HG03060 (cell line): ENCODE measurements around the gene RABIF.

Experiments used
- ATAC-seq: cut with Tn5 transposase; IDR thresholded peaks from one replicate; pipeline ENCODE4 v1.9.1; 2021; ENCODE audit warnings: low read depth, moderate number of reproducible peaks; ENCODE audit not compliant: unreplicated experiment

The RABIF gene

DNA sequence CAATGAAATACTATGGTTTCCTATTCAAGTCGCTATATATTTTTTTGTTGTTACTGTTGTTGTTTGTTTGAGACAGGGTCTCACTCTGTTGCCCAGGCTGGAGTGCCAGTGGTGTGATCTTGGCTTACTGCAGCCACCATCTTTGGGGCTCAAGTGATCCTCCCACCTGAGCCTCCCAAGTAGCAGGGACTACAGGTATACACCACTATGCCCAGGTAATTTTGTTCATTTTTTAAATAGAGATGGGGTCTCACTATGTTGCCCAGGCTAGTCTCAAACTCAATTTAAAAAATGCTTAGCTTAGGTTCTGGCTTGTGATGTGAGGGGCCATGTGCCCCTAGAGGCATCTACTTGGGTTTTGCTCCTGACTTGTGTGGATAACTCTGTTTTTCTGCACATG, 9.8 kb downstream of the RABIF start:
- ATAC-seq = no peak

DNA sequence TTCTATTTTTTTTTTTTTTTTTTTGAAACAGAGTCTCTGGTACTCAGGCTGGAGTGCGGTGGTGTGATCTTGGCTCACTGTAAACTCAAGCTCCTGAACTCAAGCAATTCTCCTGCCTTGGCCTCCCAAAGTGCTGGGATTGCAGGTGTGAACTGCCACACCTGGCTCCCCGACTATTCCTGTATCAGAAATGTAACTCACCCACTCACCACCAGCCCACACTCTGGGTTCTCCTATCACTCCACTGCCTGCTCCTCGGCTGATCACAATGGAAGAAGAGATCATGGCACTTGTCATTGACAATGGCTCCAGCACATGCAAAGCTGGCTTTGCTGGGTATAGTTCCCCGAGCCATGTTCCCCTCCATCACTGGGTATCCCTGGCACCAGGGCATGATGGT, 15.9 kb downstream of the RABIF start:
- no peak for ATAC-seq

DNA sequence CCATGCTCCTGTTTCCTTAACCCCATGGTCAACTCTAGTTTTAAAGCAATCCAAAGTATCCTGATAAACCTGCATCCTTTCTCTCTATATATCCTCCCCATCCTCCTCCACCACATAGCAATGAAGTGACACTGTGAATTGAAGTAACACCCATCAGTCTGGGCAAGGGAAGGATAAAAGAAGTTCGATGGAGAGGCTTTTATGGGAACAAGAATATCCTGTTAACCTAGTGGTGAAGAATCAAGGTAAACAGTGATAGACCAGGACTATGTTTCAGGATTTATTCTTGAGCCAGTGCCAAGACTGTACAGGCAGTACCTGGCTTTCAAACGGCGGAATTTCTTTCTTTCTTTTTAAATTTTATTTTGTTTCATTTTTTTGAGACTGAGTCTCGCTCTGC, 17.6 kb downstream of the RABIF start:
- no peak for ATAC-seq

DNA sequence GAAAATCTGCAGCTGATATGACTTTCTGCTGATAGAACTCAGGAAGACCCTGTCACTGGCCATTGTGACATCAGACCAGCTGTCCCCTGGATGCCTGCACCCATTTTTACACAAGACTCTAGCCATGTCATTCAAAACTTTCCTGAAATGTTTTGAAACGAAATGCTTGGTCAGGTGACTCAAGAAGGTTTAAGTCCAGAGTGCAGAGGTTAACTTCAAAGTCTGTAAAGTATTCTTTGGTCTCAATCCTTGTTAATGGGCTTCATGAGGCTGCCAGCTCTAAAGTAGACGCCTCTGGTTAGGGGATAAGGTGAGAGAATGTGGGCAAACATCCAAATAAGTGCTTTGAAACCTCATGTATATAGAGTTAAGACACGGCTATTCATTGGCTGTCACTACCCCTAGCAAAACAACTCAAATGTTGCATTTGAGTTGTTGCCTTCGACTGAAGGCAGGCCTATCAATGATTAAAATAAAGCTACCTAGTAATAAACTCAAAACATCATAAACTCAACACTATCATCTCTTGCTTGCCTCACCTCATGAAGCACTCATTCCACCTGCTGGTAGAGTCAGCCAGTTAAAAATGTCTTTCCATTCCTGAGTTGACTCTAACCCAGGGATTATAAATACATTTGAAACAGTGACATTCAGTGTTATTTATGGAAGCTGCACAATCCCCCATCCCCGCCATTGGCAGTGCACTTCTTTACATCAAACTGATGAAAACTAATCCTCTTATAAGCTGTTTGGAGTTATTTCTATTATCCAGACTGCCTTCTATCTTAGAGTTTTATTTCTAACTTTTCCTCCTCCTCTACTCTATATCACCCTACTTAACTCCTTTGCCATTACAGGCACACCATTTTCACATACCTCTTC, 26.0 kb downstream of the RABIF start:
- ATAC-seq = no peak

DNA sequence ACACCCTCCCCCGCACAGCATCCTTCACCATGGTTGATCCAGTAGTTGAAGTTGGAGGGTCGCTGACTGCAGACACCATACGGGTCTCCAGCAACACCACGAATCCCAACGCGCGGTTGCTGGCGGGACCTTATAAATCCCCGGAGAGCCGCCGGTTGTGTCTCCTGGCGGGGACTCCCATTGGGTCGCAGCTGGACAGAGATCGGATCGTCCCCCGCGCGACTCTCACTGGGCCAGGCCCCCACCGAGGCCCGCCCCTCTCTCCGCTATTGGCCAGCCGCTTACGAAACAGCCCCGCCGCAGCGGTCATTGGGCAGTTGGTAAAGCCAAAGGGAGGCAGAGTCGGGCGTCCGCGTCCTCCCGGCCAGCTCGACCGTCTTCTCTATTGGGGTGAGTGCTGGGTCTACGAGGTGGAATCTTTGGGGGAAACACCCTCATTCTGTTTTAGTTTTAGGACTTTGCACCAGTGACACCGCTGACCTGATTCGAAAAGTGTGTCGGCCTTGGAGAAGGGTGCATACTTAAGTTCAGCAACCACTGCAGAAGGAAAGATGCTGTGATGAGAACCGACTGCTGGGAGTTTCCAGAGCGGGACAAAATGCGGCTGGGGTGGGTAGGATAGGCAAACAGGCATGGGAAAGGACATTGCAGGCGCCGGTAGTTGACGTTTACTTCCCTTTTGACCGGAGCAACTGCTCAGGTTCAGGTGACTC, 27.4 kb downstream of the RABIF start:
- no peak for ATAC-seq

DNA sequence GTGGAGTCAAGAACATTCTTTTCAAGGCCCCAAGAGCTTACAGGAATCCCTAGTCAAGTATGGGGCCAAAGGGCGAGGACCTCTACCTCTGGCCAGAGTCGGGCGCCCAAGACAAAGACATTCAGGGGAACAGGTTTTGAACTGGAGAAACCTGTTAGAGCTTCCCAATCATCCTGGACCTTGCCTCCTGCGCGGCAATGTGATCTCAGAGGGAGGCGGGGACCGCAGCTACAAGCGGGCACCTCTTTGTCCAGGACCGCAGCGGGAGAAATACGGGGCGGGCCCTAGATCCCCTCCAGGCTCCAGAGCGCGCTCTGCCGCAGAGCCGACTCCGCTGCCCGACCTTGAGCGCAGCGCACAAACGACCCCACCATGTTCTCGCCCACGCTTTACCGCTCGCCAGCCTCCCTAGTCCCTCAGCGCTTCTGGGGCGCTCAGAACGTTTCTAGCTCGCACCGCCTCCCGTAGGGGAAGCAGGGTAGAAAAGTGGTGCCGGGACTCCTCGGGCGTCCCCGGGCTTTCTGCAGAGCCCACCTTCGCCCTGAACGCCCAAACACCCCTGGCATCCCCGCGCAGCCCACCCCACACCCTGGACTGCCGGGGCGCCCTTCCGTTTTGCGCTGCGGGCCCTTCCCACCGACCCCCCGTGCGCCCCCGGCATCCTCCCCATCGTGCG, 28.1 kb downstream of the RABIF start:
- no peak for ATAC-seq

DNA sequence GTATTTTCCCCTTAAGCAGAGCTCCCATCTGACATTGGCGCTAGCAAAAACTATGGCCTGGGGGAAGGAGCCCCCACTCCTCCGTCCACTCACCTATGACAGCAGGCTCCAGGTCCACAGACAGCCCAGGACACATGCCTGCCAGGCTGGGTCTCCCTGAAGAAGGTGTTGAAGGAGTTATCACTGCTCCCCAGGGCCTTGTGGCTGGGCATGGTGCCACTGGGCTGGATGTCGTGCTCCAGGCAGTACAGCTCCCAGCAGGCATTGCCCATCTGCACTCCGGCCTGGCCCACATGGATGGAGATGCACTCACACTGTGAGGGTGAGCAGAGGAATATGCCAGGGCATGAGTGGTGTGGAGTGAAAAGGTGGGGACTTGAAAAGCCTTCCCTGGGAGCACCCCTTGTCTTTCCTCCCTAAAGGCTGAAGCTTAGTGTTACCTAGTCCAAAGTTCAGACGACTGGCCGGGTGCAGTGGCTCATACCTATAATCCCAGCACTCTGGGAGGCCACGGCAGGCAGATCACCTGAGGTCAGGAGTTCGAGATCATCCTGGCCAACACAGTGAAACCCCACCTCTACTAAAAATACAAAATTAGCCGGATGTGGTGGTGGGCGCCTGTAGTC, 30.0 kb downstream of the RABIF start:
- no peak for ATAC-seq

DNA sequence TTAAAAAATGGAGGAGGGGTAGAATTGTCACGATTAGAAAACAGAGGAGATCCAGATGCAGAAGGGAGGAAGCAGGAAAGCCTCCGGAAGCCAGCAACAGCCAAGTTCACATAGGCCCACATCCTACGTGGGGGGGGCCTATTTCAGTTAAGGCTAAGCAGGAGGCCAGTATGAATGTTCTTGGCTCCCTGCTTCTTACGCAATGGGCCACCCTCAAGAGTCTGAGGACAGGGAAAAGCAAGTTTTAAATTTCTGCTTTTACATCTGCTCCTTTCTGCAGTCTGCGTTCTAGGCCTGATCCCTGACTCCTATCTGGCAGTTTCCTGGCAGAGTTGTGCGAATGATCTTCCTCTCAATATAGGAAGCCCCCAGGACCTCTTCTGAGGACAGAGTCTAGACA, 30.6 kb downstream of the RABIF start:
- no peak for ATAC-seq

DNA sequence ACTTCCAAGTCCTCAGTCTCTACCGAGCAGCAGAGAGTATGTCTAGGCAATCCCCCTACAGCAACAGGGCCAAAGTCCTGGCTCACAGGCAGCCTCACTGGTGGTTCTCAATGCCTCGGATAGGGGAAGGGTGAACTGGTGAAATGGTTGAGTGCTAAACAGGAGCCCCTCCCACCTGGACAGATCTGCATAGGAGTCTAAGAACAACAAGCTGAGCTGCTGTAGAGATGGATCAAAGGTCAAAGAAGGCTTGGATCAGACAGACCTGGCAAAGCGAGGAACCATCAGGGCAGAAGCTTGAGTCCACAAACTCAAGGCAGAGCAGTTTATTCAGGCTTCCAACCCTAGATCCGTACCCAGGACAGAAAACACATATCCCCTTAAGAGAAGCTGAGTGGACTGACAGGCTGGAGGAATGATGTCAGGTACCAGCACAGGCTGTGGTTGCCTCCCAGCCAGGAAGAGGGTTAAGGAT, 31.8 kb downstream of the RABIF start:
- ATAC-seq = no peak

DNA sequence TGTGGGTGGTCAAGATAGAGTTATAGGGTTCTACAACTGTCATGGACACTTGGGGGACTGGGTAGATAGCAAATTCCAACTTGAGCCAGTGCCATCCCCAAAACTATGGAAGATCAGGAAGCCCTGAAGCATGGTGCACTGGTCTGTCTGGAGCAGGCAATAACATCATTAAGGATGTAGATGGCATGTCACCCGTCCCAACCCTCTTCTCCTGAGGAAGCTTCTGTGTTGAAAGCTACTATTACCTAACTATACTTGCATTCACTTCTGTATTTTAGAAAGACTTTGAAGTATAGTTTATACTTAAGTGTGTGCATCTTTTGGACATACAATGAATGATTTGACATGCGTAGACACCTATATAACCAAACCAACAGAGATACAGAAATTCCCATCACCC, 32.9 kb downstream of the RABIF start:
- no peak for ATAC-seq

DNA sequence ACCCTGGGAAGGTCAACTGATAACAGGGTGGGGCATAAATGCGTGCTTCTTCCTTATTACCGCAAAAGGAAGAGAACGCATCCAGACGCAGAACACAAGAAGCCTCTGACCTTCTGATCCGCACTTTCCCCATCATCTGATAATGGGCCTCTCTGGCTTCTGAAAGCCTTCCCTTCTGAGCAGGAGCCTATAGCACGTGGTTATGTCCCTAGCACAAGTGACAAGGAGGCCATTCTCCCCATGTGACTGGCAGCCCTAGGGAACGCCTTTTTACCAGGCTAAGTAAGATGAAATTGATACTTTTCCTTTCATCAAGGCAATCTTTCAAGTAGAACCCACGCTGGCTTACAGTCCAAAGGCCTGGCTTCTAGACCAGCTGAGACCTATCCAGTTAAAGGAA, 34.2 kb downstream of the RABIF start:
- no peak for ATAC-seq

DNA sequence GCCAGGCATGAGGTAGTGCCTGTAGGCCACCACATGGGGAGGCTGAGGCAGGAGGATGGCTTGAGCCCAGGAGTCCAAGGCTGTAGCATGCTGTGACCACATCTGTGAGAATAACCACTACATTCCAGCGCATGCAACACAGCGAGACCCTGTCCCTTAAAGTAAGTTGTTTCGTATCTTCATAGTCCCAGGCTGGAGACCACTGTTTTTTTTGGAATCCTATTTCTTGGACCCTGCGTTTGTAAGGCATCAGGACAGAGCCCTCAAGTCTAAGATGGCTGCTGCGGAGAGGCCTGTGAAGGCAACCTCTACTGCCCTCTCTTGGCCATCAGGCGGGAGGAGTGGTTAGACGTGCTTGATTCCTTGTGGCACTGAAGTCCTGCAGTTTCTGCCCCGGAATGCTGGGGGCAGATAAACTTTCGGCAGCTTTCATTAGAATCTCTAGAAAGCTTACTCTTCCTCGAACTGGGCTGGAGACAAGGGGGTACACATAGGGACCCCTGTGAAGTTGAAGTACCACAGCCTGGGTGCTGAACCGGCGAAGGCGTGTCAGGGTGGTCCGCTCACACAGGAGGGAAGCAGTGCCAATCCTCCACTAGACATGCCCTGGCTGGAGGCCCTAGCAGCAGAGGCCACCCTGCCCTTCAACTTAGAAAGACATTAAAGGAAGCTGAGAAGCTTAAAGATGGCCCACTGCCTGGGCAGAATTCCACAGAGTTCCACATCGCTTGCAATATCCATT, 36.6 kb downstream of the RABIF start:
- no peak for ATAC-seq

DNA sequence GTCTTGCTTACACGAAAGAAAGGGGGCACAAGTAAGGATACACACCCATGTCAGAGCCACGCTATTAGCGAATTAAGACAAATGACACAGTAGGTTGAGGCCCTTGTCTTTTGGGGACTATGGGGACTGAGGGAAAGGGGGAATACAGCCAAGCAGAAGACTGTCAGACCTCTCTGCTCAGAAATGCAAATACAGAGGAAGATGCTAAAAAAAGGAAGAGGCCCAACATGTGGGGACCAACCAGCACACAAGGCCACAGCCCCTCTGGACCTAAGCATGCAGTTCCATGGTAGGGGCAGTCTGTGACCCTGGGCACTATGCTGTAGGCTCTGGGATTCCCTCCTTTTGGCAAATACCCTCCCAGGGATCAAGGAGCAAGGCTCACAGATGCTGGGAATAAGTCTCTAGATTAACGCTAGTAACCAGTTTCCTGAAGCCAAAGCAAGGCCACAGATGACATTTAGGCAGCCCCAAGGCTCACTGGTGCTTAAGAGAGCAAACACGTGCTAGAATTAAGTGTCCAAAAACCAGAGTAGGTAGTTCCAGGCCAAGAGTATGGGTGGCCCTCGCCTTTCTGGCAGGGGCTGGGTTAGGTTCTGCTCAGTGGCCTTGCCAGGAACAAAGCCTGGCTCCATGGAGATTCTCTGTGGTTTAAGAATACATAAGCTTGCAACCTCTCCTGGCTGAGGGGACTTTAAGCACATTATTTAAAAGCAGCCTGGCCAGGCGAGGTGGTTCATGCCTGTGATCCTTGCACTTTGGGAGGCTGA, 38.2 kb downstream of the RABIF start:
- ATAC-seq = no peak

DNA sequence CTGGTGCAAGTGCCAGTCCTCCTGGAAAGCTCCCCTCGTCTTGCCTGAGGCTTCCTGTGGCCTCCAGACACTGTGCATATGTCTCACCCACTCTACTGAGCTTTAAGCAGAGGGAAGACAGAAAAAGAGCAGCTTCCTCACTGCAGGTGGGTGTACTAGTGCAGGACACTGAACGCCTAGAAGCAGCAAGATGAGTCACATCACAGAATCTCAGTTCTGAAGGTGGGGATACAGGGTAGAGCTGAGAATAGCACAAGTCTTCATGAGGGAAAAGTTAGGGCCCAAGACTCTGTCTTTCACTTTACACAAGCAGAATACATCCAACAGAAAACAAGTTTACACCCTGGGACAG, 40.8 kb downstream of the RABIF start:
- ATAC-seq = peak; percentile 66

DNA sequence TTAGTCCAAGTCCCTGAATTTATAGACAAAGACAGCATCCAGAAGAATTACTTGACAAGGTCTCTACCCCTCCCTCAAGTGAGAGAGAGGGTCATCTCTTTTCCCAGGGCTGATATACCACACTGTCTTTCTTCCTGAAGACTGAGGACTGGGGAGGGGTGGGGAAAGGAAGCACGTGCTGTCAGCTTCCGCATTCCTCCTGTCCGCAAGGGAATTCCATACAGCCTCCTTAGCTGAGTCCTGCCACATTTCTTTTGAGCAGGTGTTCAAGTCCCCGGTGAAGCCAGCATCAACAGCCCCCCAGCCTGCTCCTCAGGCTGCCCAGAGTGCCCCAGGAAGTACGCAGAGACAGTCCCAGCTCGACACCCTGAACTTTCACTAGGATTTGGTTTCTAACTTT, 44.0 kb downstream of the RABIF start:
- no peak for ATAC-seq

DNA sequence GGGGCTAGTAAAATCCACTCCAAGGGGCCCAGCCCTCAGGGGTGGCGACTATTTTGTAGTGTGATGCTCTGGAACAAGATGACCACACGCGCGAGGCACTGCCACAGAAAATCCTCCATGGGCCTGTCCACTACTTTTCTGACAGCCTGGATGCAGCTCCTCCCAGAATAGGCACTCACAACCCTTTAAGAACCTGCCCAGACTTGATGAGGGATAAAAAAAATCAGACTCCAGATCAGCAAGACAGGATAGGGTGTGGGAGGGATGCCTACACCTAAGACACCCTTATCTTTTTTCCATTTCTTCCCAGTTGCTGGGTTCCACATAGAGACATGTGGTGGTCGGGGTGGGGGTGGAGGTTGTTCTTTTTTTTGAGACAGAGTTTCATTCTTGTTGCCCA, 44.7 kb downstream of the RABIF start:
- no peak for ATAC-seq

DNA sequence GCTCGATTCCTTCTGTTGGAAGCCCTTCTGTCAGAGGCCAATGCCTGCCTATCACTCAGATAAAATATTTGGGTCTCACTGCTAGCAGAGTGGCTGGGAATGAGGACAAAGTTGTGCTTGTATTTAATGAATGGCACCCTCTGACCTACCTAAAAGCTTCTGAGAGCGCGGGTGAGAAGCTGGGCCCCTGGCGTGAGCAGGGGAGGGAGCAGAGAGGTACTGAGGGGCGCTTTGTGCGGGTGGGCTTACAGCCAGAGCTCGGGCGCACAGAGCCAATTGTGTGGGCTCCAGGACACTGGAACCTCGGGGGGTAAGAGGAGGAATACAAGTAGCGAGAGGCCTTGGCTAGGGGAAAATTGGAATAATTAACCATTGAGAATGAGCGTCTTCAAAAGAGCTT, 45.9 kb downstream of the RABIF start:
- ATAC-seq = no peak

DNA sequence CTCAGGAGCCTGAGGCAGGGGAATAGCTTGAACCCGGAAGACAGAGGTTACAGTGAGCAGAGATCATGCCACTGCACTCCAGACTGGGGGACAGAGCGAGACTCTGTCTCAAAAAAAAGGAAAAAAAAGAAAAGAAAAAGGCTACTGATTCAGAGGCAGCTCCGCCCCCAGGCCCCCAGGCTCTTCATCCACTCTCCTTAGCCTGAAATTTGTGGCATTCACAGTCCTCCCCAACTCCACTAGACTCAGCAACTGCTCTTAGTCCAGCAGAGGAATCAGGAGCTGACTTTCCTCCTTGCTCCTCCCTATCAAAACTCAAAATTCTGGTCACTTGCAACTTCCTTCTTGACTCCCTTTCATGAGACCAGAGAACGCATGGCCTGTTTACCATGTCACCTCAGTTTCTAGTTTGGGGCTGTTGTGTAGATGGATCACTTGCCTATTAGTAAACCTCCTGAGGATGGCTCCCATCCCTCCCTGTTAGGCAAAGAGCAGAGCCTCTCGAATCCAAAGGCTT, 51.1 kb downstream of the RABIF start:
- ATAC-seq = no peak

DNA sequence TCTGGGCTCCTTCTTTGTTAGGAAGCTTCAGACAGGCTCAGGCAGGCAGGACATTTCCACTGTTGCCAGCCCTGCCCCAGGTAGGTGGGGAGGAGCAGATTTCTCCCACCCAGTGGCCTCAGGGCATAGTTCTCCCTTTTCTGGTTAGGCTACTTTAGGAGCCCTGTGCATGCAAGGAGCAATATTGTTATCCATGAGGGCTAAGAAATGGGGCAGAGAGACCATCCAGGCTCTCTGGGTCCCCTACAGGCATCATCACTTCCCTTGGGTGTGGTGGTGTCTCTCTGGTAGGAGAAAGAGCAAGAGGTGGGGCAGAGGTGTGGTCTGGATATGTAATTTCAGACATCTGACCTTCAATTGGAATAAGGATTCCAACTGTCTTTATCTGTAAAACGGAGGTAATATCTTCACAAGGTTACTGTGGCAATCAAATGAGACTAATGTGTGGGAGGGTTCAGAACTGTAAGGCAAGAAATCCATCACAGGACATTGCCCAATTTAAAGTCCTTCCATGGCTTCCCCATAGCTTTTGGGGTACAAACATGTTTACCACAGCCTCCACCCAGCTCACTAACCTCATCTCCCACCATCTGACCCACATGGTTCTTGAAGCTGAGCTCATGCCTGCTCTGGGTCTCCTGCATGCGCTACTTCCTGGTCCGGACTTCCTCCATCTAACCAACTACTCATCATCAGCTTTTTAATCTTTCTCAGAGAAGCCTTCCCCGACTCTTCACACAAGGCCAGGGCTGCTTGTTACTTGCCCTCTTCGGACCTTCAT, 52.1 kb downstream of the RABIF start:
- no peak for ATAC-seq
